Limb (tissue), 2 donors: ENCODE measurements around the gene NSF.
"Not testable (repeated sequence)": the region's sequence is repeated elsewhere in the genome, so short reads cannot be mapped to it uniquely, and the experiment has no call there.

Experiments
- DNase-seq, 2 donors: peaks; one replicate each; pipeline ENCODE4 v3.0.0-alpha.2; 2016; ENCODE audit errors: extremely low spot score in 2 of 2

NSF gene

GRCh38 chr17:46628753-46629436 is 38.4 kb downstream of the NSF start:
- not testable (repeated sequence) for DNase-seq

GRCh38 chr17:46632146-46632545 is 41.7 kb downstream of the NSF start:
- DNase-seq: not testable (repeated sequence)

DNA sequence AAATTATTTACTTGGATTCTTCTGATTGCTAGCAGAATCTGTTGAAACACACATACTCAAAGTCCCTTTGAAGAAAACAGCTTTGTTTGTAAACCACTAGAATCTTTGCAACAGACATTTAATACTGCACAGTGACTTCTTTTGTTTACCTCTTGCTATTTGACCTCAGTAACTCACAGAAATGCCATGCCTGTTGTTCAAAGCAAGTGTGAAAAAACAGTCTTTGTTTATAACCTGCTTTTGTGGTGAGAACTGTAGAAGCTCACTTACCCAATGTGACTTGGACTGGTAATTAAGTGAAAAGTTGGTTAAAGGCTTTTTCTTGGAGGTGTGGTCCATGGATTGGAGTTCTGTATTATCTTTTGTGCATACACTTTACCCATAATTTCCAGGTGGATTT is 44.4 kb downstream of the NSF start:
- DNase-seq: not testable (repeated sequence)

DNA sequence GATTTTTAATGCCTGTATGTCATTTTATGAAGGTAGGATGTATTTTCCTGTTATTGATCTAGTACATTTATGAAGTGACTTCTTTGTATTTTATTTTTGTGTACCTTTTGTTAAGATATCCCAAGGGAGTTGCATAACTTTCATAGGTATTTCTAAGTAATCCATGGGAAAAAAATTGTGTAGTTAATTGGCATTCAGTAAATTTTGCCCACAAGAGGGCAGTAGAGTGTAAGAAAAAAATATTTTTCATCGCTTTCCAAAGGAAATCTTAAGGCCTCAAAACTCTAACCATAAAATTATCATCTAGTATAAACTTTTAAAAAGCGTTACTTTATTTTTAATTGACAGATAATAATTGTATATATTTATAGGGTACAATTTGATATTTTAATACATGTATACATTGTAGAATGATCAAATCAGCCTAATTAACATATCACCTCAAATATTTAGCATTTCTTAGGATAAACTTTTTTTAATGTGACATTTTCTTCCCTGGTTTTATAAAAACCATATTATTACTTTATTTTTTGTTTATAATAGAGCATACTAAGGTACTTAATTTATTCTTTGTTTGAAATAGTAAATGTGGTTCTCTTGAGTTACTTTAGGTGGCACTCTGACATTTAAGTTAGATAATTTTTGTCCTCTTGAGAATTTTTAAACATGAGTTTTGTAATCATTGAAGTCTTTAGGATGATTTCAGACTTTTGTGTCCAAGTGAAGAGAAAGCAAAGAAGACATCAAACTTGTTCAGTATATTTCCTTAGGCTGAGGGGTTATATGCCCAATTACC is 51.6 kb downstream of the NSF start:
- not testable (repeated sequence) for DNase-seq

GRCh38 chr17:46647251-46647650 is 56.8 kb downstream of the NSF start:
- DNase-seq: not testable (repeated sequence)

- DNase-seq: not testable (repeated sequence)
Measured at GRCh38 chr17:46647688-46648278, 57.3 kb downstream of the NSF start.

- DNase-seq: not testable (repeated sequence)
Measured at GRCh38 chr17:46649246-46649645, 58.8 kb downstream of the NSF start.

GRCh38 chr17:46652024-46652643 is 61.7 kb downstream of the NSF start:
- DNase-seq: not testable (repeated sequence)

DNA sequence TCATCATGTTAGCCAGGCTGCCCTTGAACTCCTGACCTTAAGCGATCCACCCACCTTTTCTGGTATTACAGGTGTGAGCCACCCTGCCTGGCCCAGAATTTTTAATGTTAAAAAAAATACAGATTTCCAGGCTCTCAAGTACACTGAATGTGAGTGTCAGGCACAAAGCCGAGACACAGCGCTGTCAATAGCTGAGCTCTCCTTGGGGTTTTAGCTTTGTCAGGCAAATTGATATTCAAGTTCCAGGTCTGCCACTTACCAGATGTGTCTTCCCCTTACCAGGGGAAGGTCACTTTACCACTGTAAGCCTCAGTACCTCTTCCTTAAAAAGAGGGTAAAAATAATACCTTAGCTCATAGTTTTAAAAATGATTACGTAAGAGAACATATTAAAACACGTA is 67.8 kb downstream of the NSF start:
- DNase-seq: not testable (repeated sequence)

DNA sequence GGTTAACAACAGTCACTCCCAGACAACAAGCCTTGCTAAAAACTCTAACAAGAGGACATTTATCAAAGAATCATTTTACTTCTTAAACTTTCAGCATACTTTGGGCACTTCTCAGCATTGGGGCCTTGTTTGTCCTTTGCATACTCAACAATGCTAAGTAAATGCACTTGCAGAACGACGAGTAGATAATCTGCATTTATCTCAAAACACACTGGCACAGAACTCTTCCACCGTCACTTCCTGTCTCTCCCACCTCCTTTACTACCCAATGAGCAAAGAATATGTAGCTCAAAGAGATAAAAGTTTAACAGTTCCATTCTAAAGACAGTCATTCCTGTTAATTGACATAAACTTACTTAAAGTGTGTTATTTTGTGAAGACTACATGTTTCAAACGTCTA is 69.2 kb downstream of the NSF start:
- DNase-seq: not testable (repeated sequence)

- DNase-seq: not testable (repeated sequence)
Measured at GRCh38 chr17:46663123-46663522, 72.7 kb downstream of the NSF start.

DNA sequence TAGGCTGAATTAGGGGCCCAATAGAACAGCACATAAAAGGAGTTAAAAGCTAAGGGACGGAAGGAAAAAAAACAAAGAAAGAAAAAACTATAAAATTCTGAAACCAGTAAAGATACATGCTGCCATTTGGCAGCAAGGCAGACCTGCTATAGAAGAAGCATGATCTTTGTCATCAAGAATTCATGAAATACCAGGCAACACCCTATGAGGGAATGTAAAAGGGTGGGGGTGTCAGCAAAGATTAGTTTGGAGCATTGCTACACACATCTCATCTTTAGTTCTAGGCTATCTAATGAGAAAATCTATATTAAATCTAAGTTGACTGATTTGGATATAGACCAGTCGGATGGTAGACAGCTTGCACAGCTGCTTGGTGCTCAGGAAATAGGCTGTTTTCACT is 73.1 kb downstream of the NSF start:
- not testable (repeated sequence) for DNase-seq

- DNase-seq: not testable (repeated sequence)
Measured at GRCh38 chr17:46665969-46666368, 75.5 kb downstream of the NSF start.

DNA sequence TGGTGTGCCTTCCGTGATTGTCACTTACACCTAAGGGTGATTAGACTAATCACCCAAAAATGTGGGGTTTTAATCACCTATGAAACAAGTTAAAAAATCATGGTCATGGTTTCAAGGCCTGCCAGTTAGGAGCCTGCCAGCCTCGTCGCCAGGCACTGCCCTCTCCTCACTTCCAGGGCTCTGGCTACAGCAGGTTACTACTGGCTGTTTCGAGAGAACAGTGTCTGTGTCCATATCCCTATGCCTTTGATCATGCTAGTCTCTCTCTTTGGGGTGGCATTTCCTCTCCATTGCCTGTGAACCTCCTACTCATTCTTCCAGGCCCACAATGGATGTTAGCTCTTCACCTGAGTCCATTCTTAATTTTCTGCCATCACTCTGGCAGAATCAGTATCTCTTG is 80.3 kb downstream of the NSF start:
- DNase-seq: not testable (repeated sequence)

GRCh38 chr17:46672777-46673176 is 82.3 kb downstream of the NSF start:
- not testable (repeated sequence) for DNase-seq

DNA sequence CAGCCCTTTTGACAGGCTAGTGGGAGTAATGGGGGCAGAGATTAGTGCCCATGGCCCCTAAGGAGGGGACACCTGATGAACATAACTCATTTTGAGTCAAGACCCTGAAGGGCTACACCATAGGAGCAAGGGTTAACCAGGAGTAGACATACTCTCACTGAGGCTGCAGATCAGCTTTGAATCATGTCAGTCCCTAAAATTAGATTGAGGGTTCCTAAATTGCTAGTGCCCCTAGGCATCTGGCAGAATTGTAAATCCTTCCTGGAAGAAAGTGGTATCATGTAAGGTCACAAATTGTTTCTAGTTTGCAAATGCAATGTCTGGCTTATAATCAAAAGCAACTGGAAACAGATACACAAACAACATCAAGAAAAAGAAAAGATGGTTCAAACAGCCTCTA is 87.3 kb downstream of the NSF start:
- DNase-seq: not testable (repeated sequence)

DNA sequence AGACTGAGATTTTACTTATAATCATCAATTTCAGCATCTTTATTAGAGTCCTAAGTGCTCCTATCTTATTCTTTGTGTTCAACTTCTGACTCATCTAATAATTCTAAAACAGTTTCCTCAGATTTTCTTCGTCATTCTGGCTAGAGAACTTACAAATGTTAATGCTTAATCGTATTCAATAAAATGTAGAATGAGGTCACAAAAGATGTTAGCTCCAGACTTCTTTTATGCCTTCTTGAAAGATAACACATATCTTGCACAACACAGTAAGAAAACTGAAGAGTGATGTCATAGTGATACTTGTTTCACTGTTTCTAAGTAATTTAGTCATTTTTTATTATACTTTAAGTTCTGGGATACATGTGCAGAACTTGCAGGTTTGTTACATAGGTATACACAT is 93.2 kb downstream of the NSF start:
- not testable (repeated sequence) for DNase-seq

DNA sequence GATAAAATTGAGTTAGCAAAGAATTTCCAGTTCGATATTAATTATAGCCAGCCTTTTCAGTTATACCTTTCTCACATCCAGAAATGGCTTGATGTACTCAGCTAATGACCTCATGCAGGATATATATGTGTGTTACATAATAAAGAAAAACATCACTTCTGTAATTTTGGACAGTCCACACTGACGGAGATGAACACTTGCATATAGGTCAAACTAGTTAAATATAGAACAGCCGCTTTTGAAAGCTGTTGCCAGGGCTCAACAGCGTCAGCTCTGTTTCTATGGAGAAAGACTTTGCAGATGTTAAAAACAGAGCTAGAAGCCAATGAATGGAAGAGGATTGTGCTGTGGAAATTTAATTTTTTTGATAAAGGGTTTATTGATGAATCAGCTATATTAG is 94.8 kb downstream of the NSF start:
- not testable (repeated sequence) for DNase-seq

DNA sequence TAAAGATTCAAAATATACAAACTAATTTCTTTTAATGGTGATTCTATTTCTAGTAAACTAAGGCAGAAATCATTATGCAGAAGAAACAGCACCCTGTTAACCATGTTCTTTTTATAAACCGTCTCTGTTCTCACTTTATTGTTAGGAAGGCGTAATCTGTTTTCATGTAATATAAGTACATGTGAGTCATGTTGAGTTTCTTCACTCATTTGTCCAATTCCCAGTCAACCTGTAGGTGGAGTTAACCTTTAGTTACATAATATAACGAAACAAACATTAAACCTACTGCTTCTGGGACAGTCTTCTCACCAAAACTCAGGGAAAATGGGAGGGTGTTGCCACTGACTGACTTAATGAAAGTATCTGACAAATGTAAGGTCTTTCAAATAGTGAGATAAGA is 101.7 kb downstream of the NSF start:
- DNase-seq: not testable (repeated sequence)

GRCh38 chr17:46693283-46693682 is 102.8 kb downstream of the NSF start:
- not testable (repeated sequence) for DNase-seq

- not testable (repeated sequence) for DNase-seq
Measured at GRCh38 chr17:46696522-46696921, 106.1 kb downstream of the NSF start.

DNA sequence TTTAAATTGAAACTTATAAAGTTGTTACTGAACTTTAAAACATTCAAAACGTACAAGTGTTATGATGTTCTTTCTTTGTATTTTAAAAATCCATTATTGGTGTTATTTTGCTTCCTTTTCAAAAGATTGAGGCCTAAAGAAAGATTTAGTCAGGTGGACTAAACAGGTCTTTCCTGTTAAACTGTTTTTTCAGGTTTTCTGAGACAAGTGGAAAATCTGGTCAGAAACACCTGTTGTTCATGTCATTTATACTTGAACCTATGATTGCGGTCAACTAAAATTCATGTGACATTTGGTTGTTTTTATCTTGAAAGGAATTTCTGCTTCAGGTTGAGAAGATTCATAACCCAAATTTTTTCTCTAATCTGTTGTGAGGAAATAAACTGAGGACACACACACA is 108.5 kb downstream of the NSF start:
- not testable (repeated sequence) for DNase-seq
